ENCODE results near the gene EOGT. TPM values are rescaled to one million over a fixed set of nuclear protein-coding genes. Genes with fewer than 3 reads are reported as not detected.
A peak's percentile ranks its signal among the peaks of the same experiment; 100 is the strongest.

EOGT gene
- total RNA-seq, 1 experiment from 2014 or later, result 4.6 TPM

DNA sequence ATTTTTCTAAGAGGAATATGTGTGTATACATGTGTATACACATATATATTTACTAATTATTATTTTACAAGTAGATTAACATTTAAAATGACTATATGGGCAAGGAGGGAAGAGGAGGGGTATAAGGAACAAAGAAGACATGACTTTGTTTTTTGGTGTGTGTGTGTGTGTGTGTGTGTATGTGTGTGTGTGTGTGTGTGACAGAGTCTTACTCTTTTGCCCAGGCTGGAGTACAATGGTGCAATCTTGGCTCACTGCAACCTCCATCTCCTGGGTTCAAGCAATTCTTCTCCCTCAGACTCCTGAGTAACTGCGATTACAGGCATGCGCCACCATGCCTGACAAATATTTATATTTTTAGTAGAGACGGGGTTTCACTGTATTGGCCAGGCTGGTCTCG lies 2.6 kb upstream of the EOGT start:
- no peaks in the 10 kb centered on the region for H3K36me3 ChIP-seq (ENCODE audit: insufficient read depth, low read length, poor library complexity, severe bottlenecking)
- TF ChIP-seq, protein P1, sequence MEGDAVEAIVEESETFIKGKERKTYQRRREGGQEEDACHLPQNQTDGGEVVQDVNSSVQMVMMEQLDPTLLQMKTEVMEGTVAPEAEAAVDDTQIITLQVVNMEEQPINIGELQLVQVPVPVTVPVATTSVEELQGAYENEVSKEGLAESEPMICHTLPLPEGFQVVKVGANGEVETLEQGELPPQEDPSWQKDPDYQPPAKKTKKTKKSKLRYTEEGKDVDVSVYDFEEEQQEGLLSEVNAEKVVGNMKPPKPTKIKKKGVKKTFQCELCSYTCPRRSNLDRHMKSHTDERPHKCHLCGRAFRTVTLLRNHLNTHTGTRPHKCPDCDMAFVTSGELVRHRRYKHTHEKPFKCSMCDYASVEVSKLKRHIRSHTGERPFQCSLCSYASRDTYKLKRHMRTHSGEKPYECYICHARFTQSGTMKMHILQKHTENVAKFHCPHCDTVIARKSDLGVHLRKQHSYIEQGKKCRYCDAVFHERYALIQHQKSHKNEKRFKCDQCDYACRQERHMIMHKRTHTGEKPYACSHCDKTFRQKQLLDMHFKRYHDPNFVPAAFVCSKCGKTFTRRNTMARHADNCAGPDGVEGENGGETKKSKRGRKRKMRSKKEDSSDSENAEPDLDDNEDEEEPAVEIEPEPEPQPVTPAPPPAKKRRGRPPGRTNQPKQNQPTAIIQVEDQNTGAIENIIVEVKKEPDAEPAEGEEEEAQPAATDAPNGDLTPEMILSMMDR (conservative IDR thresholded peaks at IDR 0.05; ENCODE audit: low read depth, low read length), result no peak
- no peak for TF ChIP-seq EZH2 (IDR thresholded peaks at IDR 0.05; ENCODE audit: borderline replicate concordance, low read depth, low read length, poor library complexity, severe bottlenecking)
- no peaks in the 10 kb centered on the region for H3K4me1 ChIP-seq (ENCODE audit: insufficient read depth, low read length, poor library complexity, severe bottlenecking)
- H3K4me3 ChIP-seq (ENCODE audit: low read depth, low read length, poor library complexity, severe bottlenecking), result no peak overlapping the region
- no peak for DNase-seq (ENCODE audit: low spot score)
- intact Hi-C loops (cut with micrococcal nuclease; ENCODE audit: unreplicated experiment), result no loop called here
- BruUV-seq (replicated peaks), result no TSS peak
- POLR2A ChIA-PET (ENCODE audit: low non-redundant PET), result no interaction called here
- H3K9me3 ChIP-seq (ENCODE audit: low read depth, low read length, poor library complexity, severe bottlenecking), result no peaks in the 10 kb centered on the region
- no peak overlapping the region for H3K27ac ChIP-seq (ENCODE audit: low read depth, low read length, poor library complexity, severe bottlenecking)
- CTCF ChIA-PET, result no interaction called here
- H3K27me3 ChIP-seq (replicated peaks; ENCODE audit: insufficient read depth, low read depth, low read length, poor library complexity), result no peaks in the 10 kb centered on the region

DNA sequence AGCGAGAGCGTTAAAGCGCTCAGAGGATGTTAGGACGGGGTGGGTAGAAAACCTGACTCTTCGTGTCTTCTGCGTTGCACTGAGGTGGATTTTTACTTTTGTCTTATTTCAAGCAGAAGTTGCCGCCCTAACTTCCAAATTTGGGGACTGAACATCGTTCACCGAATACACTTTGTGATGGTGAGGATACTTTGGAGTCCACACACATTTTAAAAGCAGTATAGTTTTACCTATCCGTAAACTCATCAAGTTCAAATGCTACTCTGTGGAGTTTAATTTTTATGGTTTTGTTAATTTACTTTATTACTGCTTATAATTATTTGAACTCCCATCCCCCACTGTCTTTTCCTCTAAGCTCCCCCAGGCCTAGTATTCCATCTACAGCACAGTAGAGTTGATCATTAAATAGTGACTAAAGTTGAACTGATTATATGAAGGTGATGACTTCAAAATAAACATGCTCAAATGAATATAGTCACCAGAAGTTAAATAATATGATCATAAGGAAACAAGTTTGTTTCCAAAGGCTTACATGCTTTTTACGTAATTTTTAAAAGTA lies 617 bp upstream of the EOGT start:
- no peak for DNase-seq (ENCODE audit: low spot score)
- no peaks in the 10 kb centered on the region for H3K27me3 ChIP-seq (replicated peaks; ENCODE audit: insufficient read depth, low read depth, low read length, poor library complexity)
- H3K9me3 ChIP-seq (ENCODE audit: low read depth, low read length, poor library complexity, severe bottlenecking), result no peaks in the 10 kb centered on the region
- H3K4me3 ChIP-seq (ENCODE audit: low read depth, low read length, poor library complexity, severe bottlenecking), result peak overlapping the region; percentile 54
- BruUV-seq (replicated peaks), result no TSS peak
- H3K27ac ChIP-seq (ENCODE audit: low read depth, low read length, poor library complexity, severe bottlenecking), result no peak overlapping the region
- no peaks in the 10 kb centered on the region for H3K4me1 ChIP-seq (ENCODE audit: insufficient read depth, low read length, poor library complexity, severe bottlenecking)
- CTCF ChIA-PET, result no interaction called here
- TF ChIP-seq, protein P1 (conservative IDR thresholded peaks at IDR 0.05; ENCODE audit: low read depth, low read length), result no peak
- no peak for TF ChIP-seq EZH2 (IDR thresholded peaks at IDR 0.05; ENCODE audit: borderline replicate concordance, low read depth, low read length, poor library complexity, severe bottlenecking)
- intact Hi-C loops (cut with micrococcal nuclease; ENCODE audit: unreplicated experiment), result no loop called here
- H3K36me3 ChIP-seq (ENCODE audit: insufficient read depth, low read length, poor library complexity, severe bottlenecking), result no peaks in the 10 kb centered on the region
- POLR2A ChIA-PET (ENCODE audit: low non-redundant PET), result no interaction called here

DNA sequence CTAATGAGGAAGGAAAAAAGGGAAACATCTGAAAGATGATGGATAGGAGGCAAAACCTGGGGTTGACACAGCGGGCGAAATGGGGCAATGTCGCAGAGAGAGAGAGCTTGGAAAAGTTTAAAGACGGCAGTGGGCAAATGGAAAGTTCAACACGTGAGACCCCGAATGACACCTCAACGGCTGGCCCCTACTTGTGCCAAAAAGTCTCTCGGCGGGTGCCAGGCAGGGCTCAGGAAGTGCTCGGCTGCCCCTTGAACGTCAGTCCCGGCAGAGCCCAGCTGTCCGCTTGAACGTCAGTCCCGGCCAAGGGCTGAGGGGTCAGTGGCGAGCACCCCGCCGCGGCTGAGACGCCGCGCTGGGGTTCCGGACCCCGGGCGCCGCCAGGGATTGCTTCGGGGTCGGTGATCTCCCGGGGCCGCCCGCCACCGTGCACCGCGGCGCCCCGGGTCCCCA lies 658 bp downstream of the EOGT start:
- CTCF ChIA-PET, result no interaction called here
- H3K4me1 ChIP-seq (ENCODE audit: insufficient read depth, low read length, poor library complexity, severe bottlenecking), result no peaks in the 10 kb centered on the region
- H3K9me3 ChIP-seq (ENCODE audit: low read depth, low read length, poor library complexity, severe bottlenecking), result no peaks in the 10 kb centered on the region
- TF ChIP-seq EZH2 (IDR thresholded peaks at IDR 0.05; ENCODE audit: borderline replicate concordance, low read depth, low read length, poor library complexity, severe bottlenecking), result no peak
- TF ChIP-seq, protein P1 (conservative IDR thresholded peaks at IDR 0.05; ENCODE audit: low read depth, low read length), result no peak
- no peaks in the 10 kb centered on the region for H3K36me3 ChIP-seq (ENCODE audit: insufficient read depth, low read length, poor library complexity, severe bottlenecking)
- DNase-seq (ENCODE audit: low spot score), result no peak
- H3K4me3 ChIP-seq (ENCODE audit: low read depth, low read length, poor library complexity, severe bottlenecking), result peak overlapping the region; percentile 54
- POLR2A ChIA-PET (ENCODE audit: low non-redundant PET), result no interaction called here
- no peaks in the 10 kb centered on the region for H3K27me3 ChIP-seq (replicated peaks; ENCODE audit: insufficient read depth, low read depth, low read length, poor library complexity)
- H3K27ac ChIP-seq (ENCODE audit: low read depth, low read length, poor library complexity, severe bottlenecking), result no peak overlapping the region
- BruUV-seq (replicated peaks), result no TSS peak
- intact Hi-C loops (cut with micrococcal nuclease; ENCODE audit: unreplicated experiment), result no loop called here
